ENCODE results near the gene MICU1. TPM values are rescaled to one million over a fixed set of nuclear protein-coding genes. Genes with fewer than 3 reads are reported as not detected.
"Not testable (repeated sequence)": the region's sequence is repeated elsewhere in the genome, so short reads cannot be mapped to it uniquely, and the experiment has no call there.

The MICU1 gene
- total and polyA plus RNA-seq, 2 donors from 2014 or later, result 46.3 to 89.9 TPM

DNA sequence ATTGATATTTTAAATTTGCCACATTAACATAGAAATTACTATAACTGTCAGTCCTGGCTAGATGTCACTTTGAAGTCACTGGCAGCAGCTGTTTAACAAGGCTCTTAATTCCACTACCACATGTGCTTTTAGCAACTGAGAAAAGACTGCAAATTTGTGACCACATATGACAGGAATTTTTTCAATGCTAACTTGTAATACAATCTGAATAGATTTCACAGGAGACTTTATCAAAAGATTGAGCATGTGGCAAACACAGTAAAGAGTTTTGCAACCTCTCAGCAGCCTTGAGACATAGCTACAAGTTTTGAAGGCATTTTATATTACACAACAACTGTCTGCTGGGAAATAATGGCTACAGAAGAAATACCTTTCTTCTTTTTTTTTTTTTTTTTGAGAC lies 73.0 kb downstream of the MICU1 start:
- H3K27ac ChIP-seq (ENCODE audit: low read depth in 2 of 2, low read length in 2 of 2), result no peak overlapping the region
- H3K9ac ChIP-seq (ENCODE audit: low read length in 3 of 3), result no peak overlapping the region
- no peaks in the 10 kb centered on the region for H3K4me1 ChIP-seq (ENCODE audit: control insufficient read depth in 2 of 3, insufficient read depth in 2 of 3, low read depth in 1 of 3, low read length in 3 of 3)
- no peaks in the 10 kb centered on the region for H3K9me3 ChIP-seq (ENCODE audit: control insufficient read depth in 2 of 3, insufficient read depth in 1 of 3, low read length in 3 of 3)
- H3K36me3 ChIP-seq (ENCODE audit: control insufficient read depth in 2 of 3, insufficient read depth in 3 of 3, low read length in 3 of 3), result peaks cover 0 to 14% (median 3%) of the 10 kb centered on the region in 3 donors
- H3K4me3 ChIP-seq (ENCODE audit: low read length in 3 of 3), result no peak overlapping the region
- no peaks in the 10 kb centered on the region for H3K27me3 ChIP-seq (ENCODE audit: control insufficient read depth, insufficient read depth, low read length)
- TF ChIP-seq, protein P1, sequence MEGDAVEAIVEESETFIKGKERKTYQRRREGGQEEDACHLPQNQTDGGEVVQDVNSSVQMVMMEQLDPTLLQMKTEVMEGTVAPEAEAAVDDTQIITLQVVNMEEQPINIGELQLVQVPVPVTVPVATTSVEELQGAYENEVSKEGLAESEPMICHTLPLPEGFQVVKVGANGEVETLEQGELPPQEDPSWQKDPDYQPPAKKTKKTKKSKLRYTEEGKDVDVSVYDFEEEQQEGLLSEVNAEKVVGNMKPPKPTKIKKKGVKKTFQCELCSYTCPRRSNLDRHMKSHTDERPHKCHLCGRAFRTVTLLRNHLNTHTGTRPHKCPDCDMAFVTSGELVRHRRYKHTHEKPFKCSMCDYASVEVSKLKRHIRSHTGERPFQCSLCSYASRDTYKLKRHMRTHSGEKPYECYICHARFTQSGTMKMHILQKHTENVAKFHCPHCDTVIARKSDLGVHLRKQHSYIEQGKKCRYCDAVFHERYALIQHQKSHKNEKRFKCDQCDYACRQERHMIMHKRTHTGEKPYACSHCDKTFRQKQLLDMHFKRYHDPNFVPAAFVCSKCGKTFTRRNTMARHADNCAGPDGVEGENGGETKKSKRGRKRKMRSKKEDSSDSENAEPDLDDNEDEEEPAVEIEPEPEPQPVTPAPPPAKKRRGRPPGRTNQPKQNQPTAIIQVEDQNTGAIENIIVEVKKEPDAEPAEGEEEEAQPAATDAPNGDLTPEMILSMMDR (IDR thresholded peaks at IDR 0.05; ENCODE audit: borderline replicate concordance, extremely low read depth, insufficient read depth), result no peak
- FAIRE-seq, result no peak
- no peak for DNase-seq
- intact Hi-C loops (cut with DNase I), result no loop called here

DNA sequence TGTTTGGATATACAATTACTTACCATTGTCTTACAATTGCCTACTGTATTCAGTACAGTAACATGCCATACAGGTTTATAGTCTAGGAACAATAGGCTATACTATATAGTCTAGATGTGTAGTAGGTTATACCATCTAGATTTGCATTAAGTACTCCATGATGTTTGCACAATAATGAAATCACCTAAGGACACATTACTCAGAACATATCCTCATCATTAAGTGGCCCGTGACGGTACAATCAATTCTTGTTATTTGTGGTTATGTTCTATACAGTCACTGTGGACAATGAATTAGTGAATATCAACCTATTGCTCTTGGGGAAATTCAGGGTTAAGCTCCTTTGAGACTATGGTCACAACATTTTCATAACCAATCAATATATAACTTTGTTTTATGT lies 75.6 kb downstream of the MICU1 start:
- FAIRE-seq (no peak), DNase-seq (no peak)
- intact Hi-C loops (cut with DNase I), result no loop called here
- Histone ChIP-seq H3K36me3 (ENCODE audit: control insufficient read depth in 2 of 3, insufficient read depth in 3 of 3, low read length in 3 of 3) (peaks cover 0 to 18% (median 5%) of the 10 kb centered on the region in 3 donors), H3K27ac (ENCODE audit: low read depth in 2 of 2, low read length in 2 of 2) (no peak overlapping the region), H3K4me1 (ENCODE audit: control insufficient read depth in 2 of 3, insufficient read depth in 2 of 3, low read depth in 1 of 3, low read length in 3 of 3) (no peaks in the 10 kb centered on the region), H3K9ac (ENCODE audit: low read length in 3 of 3) (no peak overlapping the region), H3K4me3 (ENCODE audit: low read length in 3 of 3) (no peak overlapping the region), H3K9me3 (ENCODE audit: control insufficient read depth in 2 of 3, insufficient read depth in 1 of 3, low read length in 3 of 3) (no peaks in the 10 kb centered on the region), H3K27me3 (ENCODE audit: control insufficient read depth, insufficient read depth, low read length) (no peaks in the 10 kb centered on the region)
- TF ChIP-seq, protein P1 (IDR thresholded peaks at IDR 0.05; ENCODE audit: borderline replicate concordance, extremely low read depth, insufficient read depth), result no peak

DNA sequence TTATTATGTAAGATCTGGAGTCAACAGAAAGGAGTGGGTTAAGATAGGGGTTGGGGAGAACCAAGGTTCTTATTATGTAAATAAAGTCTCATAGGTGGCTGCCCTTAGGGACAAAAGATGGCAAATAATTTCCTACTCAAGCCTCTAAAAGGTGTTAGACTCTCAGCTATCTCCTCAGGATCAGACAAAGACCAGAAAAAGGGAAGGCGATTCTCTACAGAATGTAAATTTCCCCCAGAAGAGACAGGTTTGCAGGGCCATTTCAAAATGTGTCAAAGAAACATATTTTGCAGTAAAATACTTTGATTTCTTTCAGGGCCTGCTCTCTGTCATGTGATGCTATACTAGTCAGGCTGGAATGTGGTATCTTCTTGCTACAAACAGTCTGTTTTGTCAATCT lies 80.3 kb downstream of the MICU1 start:
- no peak overlapping the region for H3K9ac ChIP-seq (ENCODE audit: low read length in 3 of 3)
- no peak for DNase-seq
- H3K36me3 ChIP-seq (ENCODE audit: control insufficient read depth in 2 of 3, insufficient read depth in 3 of 3, low read length in 3 of 3), result peaks cover 0 to 12% (median 8%) of the 10 kb centered on the region in 3 donors
- H3K9me3 ChIP-seq (ENCODE audit: control insufficient read depth in 2 of 3, insufficient read depth in 1 of 3, low read length in 3 of 3), result peaks cover 0 to 3% (median 3%) of the 10 kb centered on the region in 3 donors
- H3K27me3 ChIP-seq (ENCODE audit: control insufficient read depth, insufficient read depth, low read length), result no peaks in the 10 kb centered on the region
- TF ChIP-seq, protein P1 (IDR thresholded peaks at IDR 0.05; ENCODE audit: borderline replicate concordance, extremely low read depth, insufficient read depth), result no peak
- H3K27ac ChIP-seq (ENCODE audit: low read depth in 2 of 2, low read length in 2 of 2), result no peak overlapping the region
- no peak for FAIRE-seq
- no peaks in the 10 kb centered on the region for H3K4me1 ChIP-seq (ENCODE audit: control insufficient read depth in 2 of 3, insufficient read depth in 2 of 3, low read depth in 1 of 3, low read length in 3 of 3)
- no peak overlapping the region for H3K4me3 ChIP-seq (ENCODE audit: low read length in 3 of 3)
- intact Hi-C loops (cut with DNase I), result no loop called here

DNA sequence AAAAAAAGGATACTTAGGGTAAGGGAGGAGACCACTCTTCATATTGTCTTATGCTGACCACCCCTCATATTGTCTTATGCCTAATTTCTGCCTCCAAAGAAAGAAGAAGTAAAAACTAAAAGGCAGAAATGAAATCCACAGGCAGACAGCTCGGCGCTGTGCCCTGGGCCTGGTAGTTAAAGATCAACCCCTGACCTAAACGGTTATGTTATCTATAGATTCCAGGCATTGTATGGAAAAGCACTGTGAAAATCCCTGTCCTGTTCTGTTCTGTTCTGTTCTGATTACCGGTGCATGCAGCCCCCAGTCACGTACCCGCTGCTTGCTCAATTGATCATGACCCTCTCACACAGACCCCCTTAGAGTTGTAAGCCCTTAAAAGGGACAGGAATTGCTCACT lies 82.0 kb downstream of the MICU1 start:
- H3K27me3 ChIP-seq (ENCODE audit: control insufficient read depth, insufficient read depth, low read length); H3K9me3 ChIP-seq (ENCODE audit: control insufficient read depth in 2 of 3, insufficient read depth in 1 of 3, low read length in 3 of 3); DNase-seq; H3K4me1 ChIP-seq (ENCODE audit: control insufficient read depth in 2 of 3, insufficient read depth in 2 of 3, low read depth in 1 of 3, low read length in 3 of 3); H3K4me3 ChIP-seq (ENCODE audit: low read length in 3 of 3); FAIRE-seq; H3K9ac ChIP-seq (ENCODE audit: low read length in 3 of 3); H3K36me3 ChIP-seq (ENCODE audit: control insufficient read depth in 2 of 3, insufficient read depth in 3 of 3, low read length in 3 of 3); intact Hi-C loops (cut with DNase I); H3K27ac ChIP-seq (ENCODE audit: low read depth in 2 of 2, low read length in 2 of 2): not testable (repeated sequence)

Measured in kidney (tissue), 14 donors.